A549 (cell line): ENCODE measurements around the gene USP30. TPM values are rescaled to one million over a fixed set of nuclear protein-coding genes. Genes with fewer than 3 reads are reported as not detected.
"Not testable (repeated sequence)": the region's sequence is repeated elsewhere in the genome, so short reads cannot be mapped to it uniquely, and the experiment has no call there.

ENCODE experiments used
- ATAC-seq, 2 experiments: fragments of 200-7000 bp in 1 of 2; fragments of >200 bp in 1 of 2; cut with Nextera tagmentation in 1 of 2; cut with Tn5 transposase in 1 of 2; 3 replicates each; pipeline versions ENCODE4 v1.8.0 to v1.9.1; 2018 to 2020; ENCODE audit warnings: mild to moderate bottlenecking in 1 of 2, moderate library complexity in 1 of 2
- CTCF ChIA-PET: fragments of 300-600 bp; sonication (Branson Sonifier 250); formaldehyde crosslinking; extraction: SDS; loops from one replicate; lab custom pipeline; 2021; ENCODE audit warnings: antibody characterized with exemption, inconsistent platforms; lab: Yijun Ruan, JAX
- POLR2A ChIA-PET: fragments of 350-600 bp; formaldehyde crosslinking; extraction: SDS; loops from one replicate; lab custom pipeline; 2021; ENCODE audit warnings: antibody characterized with exemption, inconsistent platforms; lab: Yijun Ruan, JAX
- DNase-seq, 2 experiments: peaks; one replicate each; pipeline versions ENCODE4 v3.0.0 to v3.0.0-alpha.2; 2011 to 2016; ENCODE audit warnings: low read depth in 1 of 2, low spot score in 1 of 2
- FAIRE-seq: peaks from 2 replicates; lab custom pipeline; 2011; peaks lifted over from hg19 to GRCh38; lab: Jason Lieb, UNC
- H3K27ac ChIP-seq, 2 experiments: fragments of >200 bp; sonication (Bioruptor Twin); formaldehyde crosslinking; 3 replicates each; pipeline ENCODE4 v1.5.1; 2016 to 2017
- H3K4me1 ChIP-seq: fragments of >200 bp; sonication (Bioruptor Twin); formaldehyde crosslinking; 3 replicates; pipeline ENCODE4 v1.6.1; 2016
- H3K4me2 ChIP-seq: fragments of >200 bp; sonication (Bioruptor Twin); formaldehyde crosslinking; 3 replicates; pipeline ENCODE4 v1.6.1; 2016
- H3K4me3 ChIP-seq: fragments of >200 bp; sonication (Bioruptor Twin); formaldehyde crosslinking; 3 replicates; pipeline ENCODE4 v1.5.1; 2016
- H3K9me3 ChIP-seq: fragments of >200 bp; sonication (Bioruptor Twin); formaldehyde crosslinking; 3 replicates; pipeline ENCODE4 v1.6.1; 2016
- CHD4 ChIP-seq: fragments of 200-600 bp; sonication (generic); IDR thresholded peaks from 2 replicates; pipeline ENCODE4 v1.6.1; 2016; ENCODE audit warnings: antibody characterized with exemption, mild to moderate bottlenecking, borderline replicate concordance
- EHF ChIP-seq: fragments of 250-450 bp; sonication (Bioruptor Pico); IDR thresholded peaks from 2 replicates; pipeline ENCODE4 v1.5.0; 2020; ENCODE audit warnings: mild to moderate bottlenecking
- FOSB ChIP-seq: fragments of 250-450 bp; sonication (Bioruptor Pico); IDR thresholded peaks from 2 replicates; pipeline ENCODE4 v1.5.0; 2020; ENCODE audit warnings: mild to moderate bottlenecking, moderate library complexity
- FOXS1 ChIP-seq: fragments of 250-450 bp; sonication (Bioruptor Pico); IDR thresholded peaks from 2 replicates; pipeline ENCODE4 v1.5.0; 2020; ENCODE audit warnings: mild to moderate bottlenecking, moderate library complexity
- HOXB5 ChIP-seq: fragments of 250-450 bp; sonication (Bioruptor Pico); IDR thresholded peaks from 2 replicates; pipeline ENCODE4 v1.5.0; 2020; ENCODE audit warnings: mild to moderate bottlenecking, moderate library complexity
- RFX5 ChIP-seq: fragments of 450-650 bp; IDR thresholded peaks from 2 replicates; pipeline ENCODE4 v1.7.1; 2014; ENCODE audit warnings: antibody characterized with exemption, mild to moderate bottlenecking, moderate library complexity
- TP53 ChIP-seq: fragments of 250-450 bp; sonication (Bioruptor Pico); IDR thresholded peaks from 2 replicates; pipeline ENCODE4 v1.5.0; 2021; ENCODE audit warnings: mild to moderate bottlenecking, moderate library complexity
- WGBS: methylation state at CpG from one replicate; pipeline ENCODE4 v1.1.6; 2017; ENCODE audit errors: missing lambda C conversion rate; 5-methylcytosine and 5-hydroxymethylcytosine counted together
- polyA plus RNA-seq, 4 experiments: library from polyadenylated mRNA; depleted of rRNA in 3 of 4; stranded (reverse); fragments of >200 nt; fragmentation: RNase III in 1 of 4; extraction: RNeasy Plus Mini Kit Qiagen cat#74134 plus additional on column Dnase treatment in 1 of 4; gene quantifications; 2 replicates in 3 of 4; 3 replicates in 1 of 4; pipeline ENCODE4 v1.2.3, GENCODE V29; 2011 to 2017
- TF ChIP-seq, protein P1 (sequence below): fragments of 250-450 bp; sonication (Bioruptor Pico); IDR thresholded peaks from 2 replicates; pipeline ENCODE4 v1.5.0; 2020; ENCODE audit warnings: low read depth, mild to moderate bottlenecking, moderate library complexity
- TF ChIP-seq, protein P2 (sequence below): fragments of 200-600 bp; sonication (generic); IDR thresholded peaks from 2 replicates; pipeline ENCODE4 v1.6.1; 2016; ENCODE audit warnings: antibody characterized with exemption, mild to moderate bottlenecking, moderate library complexity
- TF ChIP-seq, protein P3 (sequence below): fragments of >200 bp; sonication (Bioruptor Twin); formaldehyde crosslinking; IDR thresholded peaks from 2 replicates; pipeline ENCODE4 v1.6.1; 2016

USP30 gene
- polyA plus RNA-seq, 2 of the 4 experiments (the other 2 are of a cell fraction): 6.8 to 19.6 TPM

DNA sequence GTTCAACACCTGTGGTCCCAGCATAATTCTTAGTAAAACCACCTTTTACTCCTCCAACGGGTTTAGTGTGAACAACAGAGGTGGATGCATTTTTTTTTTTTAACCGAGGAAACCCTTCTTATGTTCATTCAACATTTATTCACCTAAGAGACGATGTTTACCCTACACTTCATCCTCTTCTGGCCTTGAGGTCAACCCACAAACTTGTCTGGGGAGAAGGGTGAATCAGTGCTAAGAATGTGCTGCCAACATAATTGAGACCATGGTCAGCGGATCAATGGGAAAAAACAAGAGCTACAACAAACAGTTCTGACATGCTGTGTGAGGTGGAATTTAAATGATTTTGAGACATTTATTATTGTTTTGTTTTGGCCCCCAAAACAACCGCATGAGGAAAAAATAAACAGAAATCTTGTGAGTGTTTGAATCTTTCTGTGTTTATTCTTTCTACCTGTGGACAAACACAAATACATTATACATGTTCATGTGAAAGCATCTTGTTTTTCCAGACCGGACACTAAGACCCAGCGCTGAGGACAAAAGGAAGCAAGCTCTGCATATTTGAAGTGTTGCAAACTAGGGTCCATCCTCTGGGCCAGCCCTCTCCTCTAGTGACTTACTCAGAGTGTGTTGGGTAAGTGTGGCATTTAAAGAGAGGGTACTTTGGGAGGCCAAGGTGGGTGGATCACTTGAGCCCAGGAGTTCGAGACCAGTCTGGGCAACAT is 5.1 kb upstream of the USP30 start:
- 31% methylated on average over 8 of the region's 8 CpGs for WGBS
- DNase-seq (peak in 1 of 2 experiments; percentile 26), FAIRE-seq (no peak), ATAC-seq (no peak)
- CTCF ChIA-PET: interaction anchor here (0.7 kb wide), 1 partner anchor 127 kb away, joined by 4 read pairs; no protein-coding TSS in a partner anchor
- no peak overlapping the region for H3K4me2 ChIP-seq
- H3K27ac ChIP-seq: no peak overlapping the region
- no peak overlapping the region for H3K4me3 ChIP-seq
- TF ChIP-seq EHF (CRISPR knock-in tag) (no peak), HOXB5 (CRISPR knock-in tag) (no peak), CHD4 (no peak), FOSB (CRISPR knock-in tag) (no peak), TP53 (CRISPR knock-in tag) (no peak), RFX5 (no peak), FOXS1 (CRISPR knock-in tag) (no peak)
- TF ChIP-seq, protein P1, sequence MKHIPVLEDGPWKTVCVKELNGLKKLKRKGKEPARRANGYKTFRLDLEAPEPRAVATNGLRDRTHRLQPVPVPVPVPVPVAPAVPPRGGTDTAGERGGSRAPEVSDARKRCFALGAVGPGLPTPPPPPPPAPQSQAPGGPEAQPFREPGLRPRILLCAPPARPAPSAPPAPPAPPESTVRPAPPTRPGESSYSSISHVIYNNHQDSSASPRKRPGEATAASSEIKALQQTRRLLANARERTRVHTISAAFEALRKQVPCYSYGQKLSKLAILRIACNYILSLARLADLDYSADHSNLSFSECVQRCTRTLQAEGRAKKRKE: no peak
- TF ChIP-seq, protein P2, sequence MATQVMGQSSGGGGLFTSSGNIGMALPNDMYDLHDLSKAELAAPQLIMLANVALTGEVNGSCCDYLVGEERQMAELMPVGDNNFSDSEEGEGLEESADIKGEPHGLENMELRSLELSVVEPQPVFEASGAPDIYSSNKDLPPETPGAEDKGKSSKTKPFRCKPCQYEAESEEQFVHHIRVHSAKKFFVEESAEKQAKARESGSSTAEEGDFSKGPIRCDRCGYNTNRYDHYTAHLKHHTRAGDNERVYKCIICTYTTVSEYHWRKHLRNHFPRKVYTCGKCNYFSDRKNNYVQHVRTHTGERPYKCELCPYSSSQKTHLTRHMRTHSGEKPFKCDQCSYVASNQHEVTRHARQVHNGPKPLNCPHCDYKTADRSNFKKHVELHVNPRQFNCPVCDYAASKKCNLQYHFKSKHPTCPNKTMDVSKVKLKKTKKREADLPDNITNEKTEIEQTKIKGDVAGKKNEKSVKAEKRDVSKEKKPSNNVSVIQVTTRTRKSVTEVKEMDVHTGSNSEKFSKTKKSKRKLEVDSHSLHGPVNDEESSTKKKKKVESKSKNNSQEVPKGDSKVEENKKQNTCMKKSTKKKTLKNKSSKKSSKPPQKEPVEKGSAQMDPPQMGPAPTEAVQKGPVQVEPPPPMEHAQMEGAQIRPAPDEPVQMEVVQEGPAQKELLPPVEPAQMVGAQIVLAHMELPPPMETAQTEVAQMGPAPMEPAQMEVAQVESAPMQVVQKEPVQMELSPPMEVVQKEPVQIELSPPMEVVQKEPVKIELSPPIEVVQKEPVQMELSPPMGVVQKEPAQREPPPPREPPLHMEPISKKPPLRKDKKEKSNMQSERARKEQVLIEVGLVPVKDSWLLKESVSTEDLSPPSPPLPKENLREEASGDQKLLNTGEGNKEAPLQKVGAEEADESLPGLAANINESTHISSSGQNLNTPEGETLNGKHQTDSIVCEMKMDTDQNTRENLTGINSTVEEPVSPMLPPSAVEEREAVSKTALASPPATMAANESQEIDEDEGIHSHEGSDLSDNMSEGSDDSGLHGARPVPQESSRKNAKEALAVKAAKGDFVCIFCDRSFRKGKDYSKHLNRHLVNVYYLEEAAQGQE: no peak
- no peaks in the 10 kb centered on the region for H3K4me1 ChIP-seq
- H3K9me3 ChIP-seq: no peaks in the 10 kb centered on the region
- POLR2A ChIA-PET: no interaction called here

DNA sequence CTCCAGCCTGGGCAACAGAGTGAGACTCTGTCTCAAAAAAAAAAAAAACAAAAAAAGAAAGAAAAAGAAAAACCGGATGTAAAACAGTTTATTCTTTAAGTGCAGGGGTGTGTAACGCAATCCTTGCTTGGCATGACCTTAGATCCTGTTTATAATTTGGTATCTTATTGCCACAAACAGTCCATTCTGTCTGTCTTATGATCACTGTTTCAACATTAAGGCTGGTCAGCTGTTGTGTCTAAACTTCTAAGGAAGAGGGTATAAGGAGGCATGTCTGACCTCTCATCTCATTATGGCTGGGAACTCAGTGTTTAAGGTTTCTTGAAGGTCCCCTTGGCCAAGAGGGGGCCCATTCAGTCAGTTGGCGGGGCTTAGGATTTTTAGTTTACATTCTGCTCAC is 3.7 kb upstream of the USP30 start:
- FAIRE-seq, H3K27ac ChIP-seq, H3K4me3 ChIP-seq, H3K9me3 ChIP-seq, CTCF ChIA-PET, DNase-seq, ATAC-seq, H3K4me2 ChIP-seq, H3K4me1 ChIP-seq, POLR2A ChIA-PET: not testable (repeated sequence)
- 35% methylated on average over 3 of the region's 3 CpGs for WGBS

DNA sequence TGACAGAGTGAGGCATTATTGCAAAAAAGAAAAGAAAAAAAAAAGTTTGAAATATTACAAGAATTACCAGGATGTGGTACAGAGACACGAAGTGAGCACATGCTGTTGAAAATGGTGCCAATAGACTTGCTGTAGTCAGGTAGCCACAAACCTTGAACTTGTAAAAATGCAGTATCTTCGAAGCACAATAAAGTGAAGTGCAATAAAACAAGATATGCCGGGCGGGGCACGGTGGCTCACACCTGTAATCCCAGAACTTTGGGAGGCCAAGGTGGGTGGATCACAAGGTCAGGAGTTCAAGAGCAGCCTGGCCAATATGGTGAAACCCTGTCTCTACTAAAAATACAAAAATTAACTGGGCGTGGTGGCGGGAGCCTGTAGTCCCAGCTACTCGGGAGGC is 2.6 kb upstream of the USP30 start:
- H3K9me3 ChIP-seq, FAIRE-seq, DNase-seq, POLR2A ChIA-PET, ATAC-seq, H3K4me3 ChIP-seq, H3K4me1 ChIP-seq, H3K4me2 ChIP-seq, H3K27ac ChIP-seq: not testable (repeated sequence)
- 76% methylated on average over 8 of the region's 8 CpGs for WGBS
- CTCF ChIA-PET: interaction anchor here (1.5 kb wide), 1 partner anchor 10 kb away, joined by 3 read pairs; no protein-coding TSS in a partner anchor

DNA sequence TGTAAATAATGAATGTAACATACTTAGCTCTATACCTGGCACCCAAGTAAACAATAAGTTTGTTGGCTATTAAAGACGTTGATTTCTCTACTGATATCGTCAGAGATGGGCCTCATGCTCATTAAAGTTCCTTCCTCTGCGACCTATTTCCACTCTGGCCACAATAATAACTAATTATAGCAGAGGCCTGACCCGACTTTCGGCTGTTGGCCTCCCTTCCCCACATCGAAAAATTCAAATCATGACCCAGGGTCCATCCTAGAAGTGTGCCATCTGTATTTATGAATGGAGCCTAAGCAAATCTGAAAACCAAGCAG is 321 bp upstream of the USP30 start:
- POLR2A ChIA-PET: interaction anchor here (0.8 kb wide), 1 partner anchor 195 kb away, joined by 4 read pairs; the partner anchor contains the start of gene SSH1
- CTCF ChIA-PET: interaction anchor here (0.8 to 1.7 kb wide), 3 partner anchors 11 to 42 kb away, joined by 4 to 8 read pairs (median 5); partner anchors contain the start of gene ALKBH2
- FAIRE-seq (no peak), ATAC-seq (no peak), DNase-seq (no peak)
- no peaks in the 10 kb centered on the region for H3K9me3 ChIP-seq
- WGBS: 2% methylated on average over 6 of the region's 6 CpGs
- H3K27ac ChIP-seq: peak overlapping the region; percentile 91 to 93
- TF ChIP-seq, protein P3, sequence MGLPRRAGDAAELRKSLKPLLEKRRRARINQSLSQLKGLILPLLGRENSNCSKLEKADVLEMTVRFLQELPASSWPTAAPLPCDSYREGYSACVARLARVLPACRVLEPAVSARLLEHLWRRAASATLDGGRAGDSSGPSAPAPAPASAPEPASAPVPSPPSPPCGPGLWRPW: no peak
- TF ChIP-seq FOXS1 (CRISPR knock-in tag): no peak
- H3K4me3 ChIP-seq: peak overlapping the region; percentile 96
- peaks cover 8% of the 10 kb centered on the region for H3K4me1 ChIP-seq
- peak overlapping the region; percentile 99 for H3K4me2 ChIP-seq
